ENCODE measurements around the gene GPATCH2L.

GPATCH2L gene

DNA sequence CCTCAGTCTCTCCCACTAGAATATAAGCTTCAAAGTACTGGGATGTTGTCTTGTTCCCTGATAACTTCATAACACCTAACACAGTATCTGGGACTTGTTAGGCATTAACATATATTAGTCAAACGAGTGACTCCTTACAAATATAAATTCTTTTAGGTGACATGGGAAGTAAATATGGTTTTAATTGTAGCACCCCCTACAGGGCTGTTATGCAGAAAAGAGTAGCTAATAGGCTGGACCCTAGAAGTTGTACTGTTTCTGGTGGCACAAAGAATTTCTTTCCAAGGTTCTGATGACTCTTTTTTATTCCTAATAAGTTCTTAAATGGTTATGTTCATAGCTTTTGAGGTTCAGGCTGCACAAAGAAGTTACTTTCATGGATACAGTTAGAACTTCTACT lies 29.8 kb downstream of the GPATCH2L start:
- H3K9me3 ChIP-seq (ENCODE audit: control insufficient read depth, insufficient read depth, low read depth, low read length), result no peaks in the 10 kb centered on the region
- POLR2A ChIA-PET, result interaction anchor here (0.6 kb wide), 1 partner anchor 27 kb away, joined by 4 read pairs; no protein-coding TSS in a partner anchor
- H3K4me1 ChIP-seq (ENCODE audit: control insufficient read depth, insufficient read depth, low read length), result no peaks in the 10 kb centered on the region
- no peak overlapping the region for H3K27ac ChIP-seq (ENCODE audit: extremely low read depth, low read depth, low read length)
- CTCF ChIA-PET, result interaction anchor here (0.7 to 1.3 kb wide), 4 partner anchors 10 to 206 kb away, joined by 3 to 4 read pairs (median 4); no protein-coding TSS in a partner anchor
- H3K4me3 ChIP-seq (ENCODE audit: low read depth, low read length), result no peak overlapping the region
- TF ChIP-seq ZNF341 (tag by site-specific recombination; IDR thresholded peaks at IDR 0.05; ENCODE audit: low read depth), result no peak
- TF ChIP-seq ZNF560 (tag by site-specific recombination; IDR thresholded peaks at IDR 0.05; ENCODE audit: borderline replicate concordance), result no peak
- no peak for TF ChIP-seq ZNF624 (tag by site-specific recombination; IDR thresholded peaks at IDR 0.05)
- no peak for TF ChIP-seq ZBTB21 (tag by site-specific recombination; IDR thresholded peaks at IDR 0.05)
- TF ChIP-seq ZNF658 (tag by site-specific recombination; IDR thresholded peaks at IDR 0.05), result no peak
- no peak for TF ChIP-seq ZNF585B (tag by site-specific recombination; IDR thresholded peaks at IDR 0.05)
- TF ChIP-seq GLI2 (tag by site-specific recombination; IDR thresholded peaks at IDR 0.05; ENCODE audit: borderline replicate concordance, low read depth), result no peak
- no peak for TF ChIP-seq HOXD13 (CRISPR knock-in tag; IDR thresholded peaks at IDR 0.05; ENCODE audit: borderline replicate concordance)
- TF ChIP-seq, protein P1, sequence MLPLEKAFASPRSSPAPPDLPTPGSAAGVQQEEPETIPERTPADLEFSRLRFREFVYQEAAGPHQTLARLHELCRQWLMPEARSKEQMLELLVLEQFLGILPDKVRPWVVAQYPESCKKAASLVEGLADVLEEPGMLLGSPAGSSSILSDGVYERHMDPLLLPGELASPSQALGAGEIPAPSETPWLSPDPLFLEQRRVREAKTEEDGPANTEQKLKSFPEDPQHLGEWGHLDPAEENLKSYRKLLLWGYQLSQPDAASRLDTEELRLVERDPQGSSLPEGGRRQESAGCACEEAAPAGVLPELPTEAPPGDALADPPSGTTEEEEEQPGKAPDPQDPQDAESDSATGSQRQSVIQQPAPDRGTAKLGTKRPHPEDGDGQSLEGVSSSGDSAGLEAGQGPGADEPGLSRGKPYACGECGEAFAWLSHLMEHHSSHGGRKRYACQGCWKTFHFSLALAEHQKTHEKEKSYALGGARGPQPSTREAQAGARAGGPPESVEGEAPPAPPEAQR (tag by site-specific recombination; IDR thresholded peaks at IDR 0.05), result no peak
- TF ChIP-seq ZBTB10 (tag by site-specific recombination; IDR thresholded peaks at IDR 0.05), result no peak
- no peak for TF ChIP-seq ZNF112 (tag by site-specific recombination; IDR thresholded peaks at IDR 0.05)
- no peak for TF ChIP-seq ZFHX2 (tag by site-specific recombination; conservative IDR thresholded peaks at IDR 0.05)
- no peak for TF ChIP-seq ZBTB8A (tag by site-specific recombination; IDR thresholded peaks at IDR 0.05)
- no peak for TF ChIP-seq ZNF629 (tag by site-specific recombination; IDR thresholded peaks at IDR 0.05)
- TF ChIP-seq KLF8 (tag by site-specific recombination; IDR thresholded peaks at IDR 0.05), result no peak
- TF ChIP-seq ZFP69B (tag by site-specific recombination; IDR thresholded peaks at IDR 0.05), result no peak
- H3K36me3 ChIP-seq (ENCODE audit: control insufficient read depth in 2 of 2, insufficient read depth in 1 of 2, low read length in 2 of 2), result peaks cover 31 to 78% of the 10 kb centered on the region in 2 experiments

DNA sequence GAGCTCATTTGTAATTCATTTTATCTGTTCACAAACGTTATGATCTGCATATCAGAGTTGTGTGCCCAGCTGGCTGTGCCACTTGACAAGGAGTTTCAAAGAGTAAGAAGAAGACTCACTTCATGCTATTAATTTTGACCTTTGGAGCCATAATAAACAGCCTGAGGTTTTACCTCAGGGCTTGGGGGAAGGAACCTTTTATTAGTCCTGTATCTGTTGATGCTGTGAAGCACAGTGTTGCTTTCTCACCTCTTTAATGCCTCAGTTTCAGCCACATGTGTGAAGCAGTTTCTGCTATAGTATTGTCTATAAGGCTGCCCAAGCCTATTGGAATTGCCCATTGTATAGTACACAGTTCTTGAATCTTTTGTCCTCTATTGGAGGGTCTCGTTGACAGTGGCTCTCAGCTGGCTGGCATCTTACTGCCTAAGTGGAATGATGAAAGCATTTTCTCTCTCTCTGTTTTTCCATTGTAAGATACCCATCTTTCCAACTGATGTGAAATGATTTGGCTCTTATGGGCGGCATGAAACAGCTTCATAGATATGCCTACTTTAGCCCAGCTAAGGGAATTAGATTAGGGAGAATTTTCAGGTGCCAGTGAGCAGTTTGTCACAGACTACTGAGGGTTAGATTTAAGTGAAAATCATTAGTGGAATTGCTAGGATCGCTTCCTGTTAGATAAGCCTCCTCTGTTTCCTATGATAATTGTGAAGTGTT lies 34.7 kb downstream of the GPATCH2L start:
- CTCF ChIA-PET, result interaction anchor here (0.6 kb wide), 1 partner anchor 402 kb away, joined by 6 read pairs; no protein-coding TSS in a partner anchor
- H3K4me1 ChIP-seq (ENCODE audit: control insufficient read depth, insufficient read depth, low read length), result no peaks in the 10 kb centered on the region
- H3K9me3 ChIP-seq (ENCODE audit: control insufficient read depth, insufficient read depth, low read depth, low read length), result no peaks in the 10 kb centered on the region; the same call in 1 of the 2 replicates
- TF ChIP-seq ZBTB48 (tag by site-specific recombination; IDR thresholded peaks at IDR 0.05) (no peak), SALL2 (tag by site-specific recombination; IDR thresholded peaks at IDR 0.05; ENCODE audit: borderline replicate concordance) (no peak), ZNF549 (tag by site-specific recombination; IDR thresholded peaks at IDR 0.05) (no peak), YY2 (tag by site-specific recombination; IDR thresholded peaks at IDR 0.05) (no peak), ZNF366 (tag by site-specific recombination; conservative IDR thresholded peaks at IDR 0.05) (no peak), ZNF658 (tag by site-specific recombination; IDR thresholded peaks at IDR 0.05) (no peak), FEZF1 (tag by site-specific recombination; IDR thresholded peaks at IDR 0.05) (no peak), KLF10 (tag by site-specific recombination; IDR thresholded peaks at IDR 0.05) (no peak), ZNF350 (tag by site-specific recombination; IDR thresholded peaks at IDR 0.05) (no peak), ZNF560 (tag by site-specific recombination; IDR thresholded peaks at IDR 0.05; ENCODE audit: borderline replicate concordance) (no peak), GLI4 (tag by site-specific recombination; IDR thresholded peaks at IDR 0.05) (no peak)
- TF ChIP-seq, protein P2, sequence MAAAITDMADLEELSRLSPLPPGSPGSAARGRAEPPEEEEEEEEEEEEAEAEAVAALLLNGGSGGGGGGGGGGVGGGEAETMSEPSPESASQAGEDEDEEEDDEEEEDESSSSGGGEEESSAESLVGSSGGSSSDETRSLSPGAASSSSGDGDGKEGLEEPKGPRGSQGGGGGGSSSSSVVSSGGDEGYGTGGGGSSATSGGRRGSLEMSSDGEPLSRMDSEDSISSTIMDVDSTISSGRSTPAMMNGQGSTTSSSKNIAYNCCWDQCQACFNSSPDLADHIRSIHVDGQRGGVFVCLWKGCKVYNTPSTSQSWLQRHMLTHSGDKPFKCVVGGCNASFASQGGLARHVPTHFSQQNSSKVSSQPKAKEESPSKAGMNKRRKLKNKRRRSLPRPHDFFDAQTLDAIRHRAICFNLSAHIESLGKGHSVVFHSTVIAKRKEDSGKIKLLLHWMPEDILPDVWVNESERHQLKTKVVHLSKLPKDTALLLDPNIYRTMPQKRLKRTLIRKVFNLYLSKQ (tag by site-specific recombination; IDR thresholded peaks at IDR 0.05; ENCODE audit: borderline replicate concordance), result no peak
- no peak overlapping the region for H3K27ac ChIP-seq (ENCODE audit: extremely low read depth, low read depth, low read length)
- peaks cover 19 to 52% of the 10 kb centered on the region in 2 experiments for H3K36me3 ChIP-seq (ENCODE audit: control insufficient read depth in 2 of 2, insufficient read depth in 1 of 2, low read length in 2 of 2)
- POLR2A ChIA-PET, result no interaction called here
- no peak overlapping the region for H3K4me3 ChIP-seq (ENCODE audit: low read depth, low read length)
